ENCODE measurements around the gene MREG. TPM values are rescaled to one million over a fixed set of nuclear protein-coding genes. Genes with fewer than 3 reads are reported as not detected.

MREG gene
- total and polyA plus RNA-seq, 9 of the 15 experiments (the other 6 are each of a cell fraction or from before 2014, with no cell fraction given) = 0.77 to 3.8 (median 2.3) TPM

DNA sequence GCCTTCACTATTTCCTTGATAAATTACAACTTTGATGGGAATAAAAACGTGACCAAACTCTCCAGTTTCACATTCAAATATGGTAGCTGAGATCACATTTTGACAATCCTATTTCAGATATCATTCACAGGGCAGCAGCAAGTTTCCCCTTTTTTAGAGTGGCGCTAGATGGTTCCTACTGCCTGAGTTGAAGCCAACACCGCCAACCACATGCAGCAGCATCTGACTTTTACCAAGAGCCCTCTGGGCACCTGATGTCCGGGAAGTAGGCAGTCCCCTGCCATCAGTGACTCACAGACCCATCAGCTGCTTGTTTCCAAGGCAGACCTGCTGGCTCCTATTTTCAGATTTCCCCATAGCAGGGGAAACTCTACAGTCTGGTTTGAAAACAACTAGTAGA is 4.0 kb upstream of the MREG start:
- ATAC-seq (no peak), DNase-seq (ENCODE audit: extremely low read depth in 1 of 4, low spot score in 3 of 4) (no peak), FAIRE-seq (no peak)
- Histone ChIP-seq H3K9ac (ENCODE audit: insufficient read depth in 1 of 2, low read depth in 2 of 2, low read length in 2 of 2) (no peak overlapping the region), H3K27me3 (ENCODE audit: control insufficient read depth in 2 of 2, insufficient read depth in 2 of 2, low read length in 2 of 2) (no peaks in the 10 kb centered on the region), H3K4me1 (replicated peaks in 1 of 2; ENCODE audit: control insufficient read depth in 2 of 2, insufficient read depth in 2 of 2, low read length in 2 of 2) (peaks cover 0 to 10% of the 10 kb centered on the region in 2 experiments; a peak in 4 of 5 replicates), H2AFZ (ENCODE audit: low read depth, low read length) (no peak overlapping the region), H3K79me2 (ENCODE audit: control insufficient read depth, insufficient read depth, low read length) (no peaks in the 10 kb centered on the region; the same call in 2 of the 3 replicates), H3K4me2 (ENCODE audit: insufficient read depth, low read length) (no peak overlapping the region), H4K20me1 (replicated peaks; ENCODE audit: control insufficient read depth, insufficient read depth, low read length) (no peaks in the 10 kb centered on the region), H3K4me3 (no peak overlapping the region), H3K36me3 (ENCODE audit: control insufficient read depth, insufficient read depth, low read length) (no peaks in the 10 kb centered on the region), H3K9me3 (replicated peaks; ENCODE audit: control insufficient read depth, insufficient read depth, low read depth, low read length) (no peaks in the 10 kb centered on the region), H3K27ac (ENCODE audit: extremely low read depth, low read depth, low read length) (no peak overlapping the region), H3K9me1 (ENCODE audit: control insufficient read depth, insufficient read depth, low read length) (no peaks in the 10 kb centered on the region)
- intact Hi-C loops (cut with micrococcal nuclease) = no loop called here
- in situ Hi-C loops (cut with MboI) = no loop called here
- TF ChIP-seq ZNF174 (CRISPR knock-in tag; IDR thresholded peaks at IDR 0.05) = no peak
- ChIA-PET CTCF (ENCODE audit: low intra/inter-chr PET ratio) (no interaction called here), POLR2A (no interaction called here)
- WGBS (ENCODE audit: insufficient coverage, low coverage, missing lambda C conversion rate) = 53% methylated on average over 3 of the region's 4 CpGs
- no TSS peak for BruUV-seq (replicated peaks)

DNA sequence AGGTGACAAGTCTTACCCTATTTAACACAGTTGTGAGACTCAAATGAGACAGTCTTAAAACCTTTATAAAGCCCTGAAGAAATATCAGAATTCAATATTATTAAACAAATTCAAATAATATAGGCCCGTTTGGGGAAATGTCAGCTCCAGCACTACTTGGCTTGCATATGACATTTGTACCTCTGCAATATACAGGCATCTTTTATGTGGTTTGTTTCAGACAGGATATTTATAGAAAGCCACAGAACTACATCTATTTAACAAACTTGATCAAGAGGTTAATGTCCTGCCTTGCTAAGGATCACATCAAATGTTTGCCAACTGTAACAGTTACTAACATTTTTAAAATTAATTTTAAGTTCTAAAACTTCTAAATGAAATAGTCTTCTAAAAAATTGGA is 3.2 kb upstream of the MREG start:
- ATAC-seq (no peak), FAIRE-seq (no peak), DNase-seq (ENCODE audit: extremely low read depth in 1 of 4, low spot score in 3 of 4) (no peak)
- Histone ChIP-seq H3K9me3 (replicated peaks; ENCODE audit: control insufficient read depth, insufficient read depth, low read depth, low read length) (no peaks in the 10 kb centered on the region), H3K9ac (ENCODE audit: insufficient read depth in 1 of 2, low read depth in 2 of 2, low read length in 2 of 2) (no peak overlapping the region), H3K9me1 (ENCODE audit: control insufficient read depth, insufficient read depth, low read length) (no peaks in the 10 kb centered on the region), H3K79me2 (ENCODE audit: control insufficient read depth, insufficient read depth, low read length) (no peaks in the 10 kb centered on the region; the same call in 2 of the 3 replicates), H2AFZ (ENCODE audit: low read depth, low read length) (no peak overlapping the region), H3K4me3 (no peak overlapping the region), H3K4me2 (ENCODE audit: insufficient read depth, low read length) (no peak overlapping the region), H3K27me3 (ENCODE audit: control insufficient read depth in 2 of 2, insufficient read depth in 2 of 2, low read length in 2 of 2) (no peaks in the 10 kb centered on the region), H3K4me1 (replicated peaks in 1 of 2; ENCODE audit: control insufficient read depth in 2 of 2, insufficient read depth in 2 of 2, low read length in 2 of 2) (peaks cover 0 to 10% of the 10 kb centered on the region in 2 experiments; a peak in 4 of 5 replicates), H3K36me3 (ENCODE audit: control insufficient read depth, insufficient read depth, low read length) (no peaks in the 10 kb centered on the region), H3K27ac (ENCODE audit: extremely low read depth, low read depth, low read length) (no peak overlapping the region), H4K20me1 (replicated peaks; ENCODE audit: control insufficient read depth, insufficient read depth, low read length) (no peaks in the 10 kb centered on the region)
- WGBS (ENCODE audit: insufficient coverage, low coverage, missing lambda C conversion rate) = 38% methylated on average over 1 of the region's 1 CpG
- POLR2A ChIA-PET = interaction anchor here (1.2 kb wide), 1 partner anchor 10 kb away, joined by 6 read pairs; no protein-coding TSS in a partner anchor
- no peak for TF ChIP-seq CREM (IDR thresholded peaks at IDR 0.05; ENCODE audit: low read depth)
- no peak for TF ChIP-seq GABPA (tag; conservative IDR thresholded peaks at IDR 0.05; ENCODE audit: low read depth)
- no peak for TF ChIP-seq FOXA1 (IDR thresholded peaks at IDR 0.05; ENCODE audit: borderline replicate concordance)
- TF ChIP-seq ARHGAP35 (IDR thresholded peaks at IDR 0.05; ENCODE audit: partially characterized antibody) = no peak
- TF ChIP-seq ZNF561 (CRISPR knock-in tag; conservative IDR thresholded peaks at IDR 0.05) = no peak
- TF ChIP-seq, protein P1, sequence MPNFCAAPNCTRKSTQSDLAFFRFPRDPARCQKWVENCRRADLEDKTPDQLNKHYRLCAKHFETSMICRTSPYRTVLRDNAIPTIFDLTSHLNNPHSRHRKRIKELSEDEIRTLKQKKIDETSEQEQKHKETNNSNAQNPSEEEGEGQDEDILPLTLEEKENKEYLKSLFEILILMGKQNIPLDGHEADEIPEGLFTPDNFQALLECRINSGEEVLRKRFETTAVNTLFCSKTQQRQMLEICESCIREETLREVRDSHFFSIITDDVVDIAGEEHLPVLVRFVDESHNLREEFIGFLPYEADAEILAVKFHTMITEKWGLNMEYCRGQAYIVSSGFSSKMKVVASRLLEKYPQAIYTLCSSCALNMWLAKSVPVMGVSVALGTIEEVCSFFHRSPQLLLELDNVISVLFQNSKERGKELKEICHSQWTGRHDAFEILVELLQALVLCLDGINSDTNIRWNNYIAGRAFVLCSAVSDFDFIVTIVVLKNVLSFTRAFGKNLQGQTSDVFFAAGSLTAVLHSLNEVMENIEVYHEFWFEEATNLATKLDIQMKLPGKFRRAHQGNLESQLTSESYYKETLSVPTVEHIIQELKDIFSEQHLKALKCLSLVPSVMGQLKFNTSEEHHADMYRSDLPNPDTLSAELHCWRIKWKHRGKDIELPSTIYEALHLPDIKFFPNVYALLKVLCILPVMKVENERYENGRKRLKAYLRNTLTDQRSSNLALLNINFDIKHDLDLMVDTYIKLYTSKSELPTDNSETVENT (CRISPR knock-in tag; IDR thresholded peaks at IDR 0.05) = no peak
- TF ChIP-seq, protein P2, sequence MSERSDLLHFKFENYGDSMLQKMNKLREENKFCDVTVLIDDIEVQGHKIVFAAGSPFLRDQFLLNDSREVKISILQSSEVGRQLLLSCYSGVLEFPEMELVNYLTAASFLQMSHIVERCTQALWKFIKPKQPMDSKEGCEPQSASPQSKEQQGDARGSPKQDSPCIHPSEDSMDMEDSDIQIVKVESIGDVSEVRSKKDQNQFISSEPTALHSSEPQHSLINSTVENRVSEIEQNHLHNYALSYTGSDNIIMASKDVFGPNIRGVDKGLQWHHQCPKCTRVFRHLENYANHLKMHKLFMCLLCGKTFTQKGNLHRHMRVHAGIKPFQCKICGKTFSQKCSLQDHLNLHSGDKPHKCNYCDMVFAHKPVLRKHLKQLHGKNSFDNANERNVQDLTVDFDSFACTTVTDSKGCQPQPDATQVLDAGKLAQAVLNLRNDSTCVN (CRISPR knock-in tag; IDR thresholded peaks at IDR 0.05) = no peak
- no peak for TF ChIP-seq ELF4 (CRISPR knock-in tag; IDR thresholded peaks at IDR 0.05)
- TF ChIP-seq, protein P3, sequence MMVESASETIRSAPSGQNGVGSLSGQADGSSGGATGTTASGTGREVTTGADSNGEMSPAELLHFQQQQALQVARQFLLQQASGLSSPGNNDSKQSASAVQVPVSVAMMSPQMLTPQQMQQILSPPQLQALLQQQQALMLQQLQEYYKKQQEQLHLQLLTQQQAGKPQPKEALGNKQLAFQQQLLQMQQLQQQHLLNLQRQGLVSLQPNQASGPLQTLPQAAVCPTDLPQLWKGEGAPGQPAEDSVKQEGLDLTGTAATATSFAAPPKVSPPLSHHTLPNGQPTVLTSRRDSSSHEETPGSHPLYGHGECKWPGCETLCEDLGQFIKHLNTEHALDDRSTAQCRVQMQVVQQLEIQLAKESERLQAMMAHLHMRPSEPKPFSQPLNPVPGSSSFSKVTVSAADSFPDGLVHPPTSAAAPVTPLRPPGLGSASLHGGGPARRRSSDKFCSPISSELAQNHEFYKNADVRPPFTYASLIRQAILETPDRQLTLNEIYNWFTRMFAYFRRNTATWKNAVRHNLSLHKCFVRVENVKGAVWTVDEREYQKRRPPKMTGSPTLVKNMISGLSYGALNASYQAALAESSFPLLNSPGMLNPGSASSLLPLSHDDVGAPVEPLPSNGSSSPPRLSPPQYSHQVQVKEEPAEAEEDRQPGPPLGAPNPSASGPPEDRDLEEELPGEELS (CRISPR knock-in tag; IDR thresholded peaks at IDR 0.05; ENCODE audit: borderline replicate concordance) = no peak
- TF ChIP-seq LCOR (CRISPR knock-in tag; IDR thresholded peaks at IDR 0.05) = no peak
- no peak for TF ChIP-seq MTA2 (IDR thresholded peaks at IDR 0.05; ENCODE audit: low read depth)
- in situ Hi-C loops (cut with MboI) (no loop called here), intact Hi-C loops (cut with micrococcal nuclease) (no loop called here)
- CTCF ChIA-PET (ENCODE audit: low intra/inter-chr PET ratio) = no interaction called here
- BruUV-seq (replicated peaks) = no TSS peak

All from K562 (cell line).